Measurements from ENCODE around the gene FGR.

GRCh38 chr1:27612718-27613117 is 22.3 kb downstream of the FGR start:
- TF ChIP-seq GATA3 (IDR thresholded peaks at IDR 0.05; ENCODE audit: low read depth, low read length) (no peak), GATA2 (IDR thresholded peaks at IDR 0.05; ENCODE audit: low read depth, low read length) (no peak)

Data from SH-SY5Y (cell line).